ENCODE results near the gene MOCS3. TPM values are rescaled to one million over a fixed set of nuclear protein-coding genes. Genes with fewer than 3 reads are reported as not detected.

Gene MOCS3
- total and polyA plus RNA-seq, 2 of the 4 experiments (the other 2 are of a cell fraction), result 3.3 to 9.9 TPM

- Histone ChIP-seq H3K14ac (replicated peaks; ENCODE audit: low read depth, low read length) (no peak overlapping the region), H3K4me3 (ENCODE audit: insufficient read depth, low read depth, low read length) (no peak overlapping the region), H3K18ac (ENCODE audit: low read depth, low read length) (no peak overlapping the region), H2BK5ac (ENCODE audit: low read depth, low read length, poor library complexity, severe bottlenecking) (no peak overlapping the region), H3K79me1 (ENCODE audit: low read depth in 1 of 2, low read length in 2 of 2) (peaks cover 7 to 49% of the 10 kb centered on the region in 2 experiments), H3K9me1 (ENCODE audit: insufficient read depth, low read length) (peaks cover 3% of the 10 kb centered on the region; the same call in 1 of the 2 replicates), H2BK20ac (ENCODE audit: low read depth, low read length) (no peak overlapping the region), H2AK9ac (replicated peaks; ENCODE audit: low read depth, low read length, poor library complexity) (no peak overlapping the region), H3K27me3 (ENCODE audit: control insufficient read depth, insufficient read depth, low read length) (no peaks in the 10 kb centered on the region), H4K5ac (ENCODE audit: low read depth, low read length) (no peak overlapping the region), H3K36me3 (ENCODE audit: control insufficient read depth, insufficient read depth, low read length) (peaks cover 20% of the 10 kb centered on the region), H4K8ac (ENCODE audit: low read depth in 2 of 2, low read length in 2 of 2) (no peak overlapping the region), H4K91ac (ENCODE audit: insufficient read depth, low read depth, low read length) (no peak overlapping the region), H2BK15ac (ENCODE audit: low read depth, low read length) (no peak overlapping the region), H3K4ac (ENCODE audit: low read depth, low read length) (no peak overlapping the region), H2AFZ (replicated peaks; ENCODE audit: low read length, poor library complexity) (no peak overlapping the region), H3K9me3 (ENCODE audit: control insufficient read depth, insufficient read depth, low read length) (no peaks in the 10 kb centered on the region), H3K27ac (ENCODE audit: insufficient read depth, low read length) (no peak overlapping the region), H3K9ac (ENCODE audit: low read depth, low read length) (no peak overlapping the region), H3K23ac (ENCODE audit: low read depth, low read length) (no peak overlapping the region), H2BK120ac (ENCODE audit: low read depth, low read length) (no peak overlapping the region), H3K4me2 (ENCODE audit: low read depth, low read length) (no peak overlapping the region), H2AK5ac (ENCODE audit: low read depth, low read length) (no peak overlapping the region), H3K56ac (ENCODE audit: extremely low read depth, insufficient read depth, low read length) (no peak overlapping the region), H3K4me1 (ENCODE audit: control insufficient read depth, insufficient read depth, low read length) (peaks cover 2% of the 10 kb centered on the region; the same call in 1 of the 2 replicates), H4K20me1 (ENCODE audit: insufficient read depth, low read length) (peaks cover 32% of the 10 kb centered on the region)
- ATAC-seq (ENCODE audit: low read depth), result no peak
- dilution Hi-C loops (cut with HindIII; ENCODE audit: low sequenced_read_pairs, unreplicated experiment), result no loop called here
- intact Hi-C loops (cut with micrococcal nuclease), result no loop called here
- WGBS, 2 experiments (ENCODE audit: extremely low coverage in 2 of 2, insufficient read length in 1 of 2), result no CpG with 5 or more reads among the region's 2 CpGs
- DNase-seq, result no peak
- ChIA-PET POLR2A (ENCODE audit: unreplicated experiment) (no interaction called here), CTCF (interaction anchor here (0.7 kb wide), 1 partner anchor 153 kb away, joined by 3 read pairs; no protein-coding TSS in a partner anchor)
- in situ Hi-C loops (cut with MboI; ENCODE audit: low sequenced_read_pairs), result no loop called here
- no TSS peak for BruUV-seq (replicated peaks)
- TF ChIP-seq BHLHE40 (IDR thresholded peaks at IDR 0.05; ENCODE audit: low read depth, low read length), result no peak
Measured at GRCh38 chr20:50953196-50953595, 5.4 kb upstream of the MOCS3 start.
